SHP77 (cell line): ENCODE measurements around the gene PAK6.

Experiments used
- DNase-seq, 2 experiments: peaks; one replicate each; lab custom pipeline; 2025; lab: John Stamatoyannopoulos, UW

The PAK6 gene

GRCh38 chr15:40293006-40293405 lies 54.1 kb downstream of the PAK6 start:
- no peak for DNase-seq

GRCh38 chr15:40293905-40294895 lies 55.3 kb downstream of the PAK6 start:
- DNase-seq: no peak

- no peak for DNase-seq
These were observed 56.4 kb downstream of the PAK6 start for GRCh38 chr15:40295297-40295696.

- no peak for DNase-seq
These were observed 57.2 kb downstream of the PAK6 start for GRCh38 chr15:40295877-40296560.

- no peak for DNase-seq
These were observed 57.8 kb downstream of the PAK6 start for GRCh38 chr15:40296561-40297230.

- DNase-seq: no peak
These were observed 58.5 kb downstream of the PAK6 start for GRCh38 chr15:40297356-40297755.

GRCh38 chr15:40298216-40298935 lies 59.5 kb downstream of the PAK6 start:
- no peak for DNase-seq

- DNase-seq: no peak
These were observed 61.5 kb downstream of the PAK6 start for GRCh38 chr15:40300367-40300766.

- no peak for DNase-seq
These were observed 61.9 kb downstream of the PAK6 start for GRCh38 chr15:40300771-40301170.

- DNase-seq: no peak
These were observed 62.8 kb downstream of the PAK6 start for GRCh38 chr15:40301467-40302179.

GRCh38 chr15:40302288-40302886 lies 63.5 kb downstream of the PAK6 start:
- DNase-seq: no peak

- no peak for DNase-seq
These were observed 64.1 kb downstream of the PAK6 start for GRCh38 chr15:40302981-40303380.

GRCh38 chr15:40303576-40303975 lies 64.7 kb downstream of the PAK6 start:
- DNase-seq: no peak

GRCh38 chr15:40305281-40305680 lies 66.4 kb downstream of the PAK6 start:
- no peak for DNase-seq

GRCh38 chr15:40306371-40306770 lies 67.5 kb downstream of the PAK6 start:
- DNase-seq: no peak

GRCh38 chr15:40306908-40307307 lies 68.0 kb downstream of the PAK6 start:
- DNase-seq: no peak

- peak; percentile 65 to 87 for DNase-seq
These were observed 68.8 kb downstream of the PAK6 start, which contains the start of gene PLCB2 for GRCh38 chr15:40307421-40308211. Gene PLCB2 (minus strand): TSS chr15:40307935. CDS start chr15:40307672, 263 bp downstream.

GRCh38 chr15:40309344-40309862 lies 70.5 kb downstream of the PAK6 start:
- no peak for DNase-seq
